K562 (cell line): ENCODE measurements around the gene CEP68. TPM values are rescaled to one million over a fixed set of nuclear protein-coding genes. Genes with fewer than 3 reads are reported as not detected.

Source experiments
- CBX8 ChIP-seq: fragments of 200-600 bp; sonication (generic); IDR thresholded peaks from 2 replicates; pipeline ENCODE4 v1.6.1; 2012; ENCODE audit warnings: borderline replicate concordance, mixed run types, low read depth, mild to moderate bottlenecking, moderate library complexity, mixed read lengths, low read length, control low read depth, inconsistent platforms; ENCODE audit not compliant: poor library complexity, severe bottlenecking; ENCODE audit errors: extremely low read depth
- FOXJ3 ChIP-seq: sonication (generic); formaldehyde crosslinking; IDR thresholded peaks from 2 replicates; pipeline ENCODE4 v1.4.0; 2020; ENCODE audit warnings: mild to moderate bottlenecking, missing genetic modification reagents
- GATAD2B ChIP-seq: fragments of 450-650 bp; IDR thresholded peaks from 2 replicates; pipeline ENCODE4 v1.6.1; 2017; ENCODE audit warnings: mild to moderate bottlenecking, borderline replicate concordance
- POLR3G ChIP-seq: IDR thresholded peaks from 2 replicates; pipeline ENCODE4 v1.6.1; 2011; ENCODE audit not compliant: insufficient read length, insufficient replicate concordance; ENCODE audit errors: extremely low read depth
- RBM14 ChIP-seq: fragments of 200-400 bp; formaldehyde crosslinking; IDR thresholded peaks from 2 replicates; pipeline ENCODE4 v1.6.1; 2018; ENCODE audit warnings: low read depth, mild to moderate bottlenecking, low read length, moderate library complexity, borderline replicate concordance; ENCODE audit not compliant: insufficient read depth
- ZNF586 ChIP-seq: fragments of 450-650 bp; formaldehyde crosslinking; conservative IDR thresholded peaks from 2 replicates; pipeline ENCODE4 v1.4.0; 2020; ENCODE audit warnings: mild to moderate bottlenecking, moderate library complexity
- polyA plus RNA-seq, 8 experiments: library from polyadenylated mRNA; depleted of rRNA in 4 of 8; stranded (reverse) in 5 of 8; unstranded in 3 of 8; fragments of >200 nt; fragmentation: Nextera tagmentation in 2 of 8; fragmentation: Illumina TruSeq in 1 of 8; extraction: Ambion mirVana in 2 of 8; extraction: Trizol in 1 of 8; gene quantifications; 2 replicates each; pipeline versions ENCODE4 v1.2.1 to v1.2.3, GENCODE V29; 2011 to 2014; ENCODE audit warnings: inconsistent platforms in 1 of 8, missing spikeins in 1 of 8
- total RNA-seq, 7 experiments: library from RNA; depleted of rRNA in 6 of 7; stranded (reverse); fragments of >200 nt in 6 of 7; fragmentation: Illumina TruSeq in 2 of 7; extraction: Trizol in 2 of 7; gene quantifications; 2 replicates each; pipeline versions ENCODE4 v1.2.1 to v1.2.3, GENCODE V29; 2011 to 2021; ENCODE audit warnings: low replicate concordance in 1 of 7
- TF ChIP-seq, protein P1 (sequence below): fragments of 450-650 bp; IDR thresholded peaks from 2 replicates; pipeline ENCODE4 v1.6.1; 2016; ENCODE audit warnings: low read depth
- TF ChIP-seq, protein P2 (sequence below): fragments of 200-600 bp; sonication (generic); IDR thresholded peaks from one replicate; pipeline ENCODE4 v1.6.1; 2012; ENCODE audit warnings: mild to moderate bottlenecking, low read depth, low read length, inconsistent platforms

The CEP68 gene
- total and polyA plus RNA-seq, 9 of the 15 experiments (the other 6 are each of a cell fraction or from before 2014, with no cell fraction given) = 1.4 to 8.5 (median 5.2) TPM

DNA sequence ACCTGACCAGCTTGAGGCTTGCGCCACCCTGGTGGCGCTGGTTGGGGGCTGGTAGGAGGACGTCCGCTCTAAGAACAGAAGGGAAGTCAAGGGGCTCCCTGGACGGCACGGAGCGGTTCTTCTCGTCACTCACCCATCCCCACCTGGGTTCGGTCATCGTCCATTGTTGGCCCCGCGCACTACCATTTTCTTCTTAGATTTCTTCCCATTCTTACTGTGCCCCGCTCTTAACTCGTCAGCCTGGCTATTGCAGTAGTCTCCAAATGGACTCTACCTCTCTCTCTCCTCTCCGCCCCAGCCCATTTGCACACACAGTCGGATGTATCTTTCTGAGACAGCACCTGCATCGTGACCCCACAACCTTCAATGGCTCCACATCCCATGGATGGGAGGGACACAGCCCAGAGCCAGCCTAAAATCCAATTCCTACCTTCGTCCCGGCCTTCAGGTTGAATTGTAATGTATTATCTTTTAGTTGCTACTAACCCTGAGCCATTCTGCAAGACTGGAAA lies 74.5 kb downstream of the CEP68 start (continued):
- TF ChIP-seq FOXJ3 (CRISPR knock-in tag) (no peak), CBX8 (no peak), POLR3G (no peak), GATAD2B (no peak), RBM14 (no peak), ZNF586 (no peak)
- TF ChIP-seq, protein P1, sequence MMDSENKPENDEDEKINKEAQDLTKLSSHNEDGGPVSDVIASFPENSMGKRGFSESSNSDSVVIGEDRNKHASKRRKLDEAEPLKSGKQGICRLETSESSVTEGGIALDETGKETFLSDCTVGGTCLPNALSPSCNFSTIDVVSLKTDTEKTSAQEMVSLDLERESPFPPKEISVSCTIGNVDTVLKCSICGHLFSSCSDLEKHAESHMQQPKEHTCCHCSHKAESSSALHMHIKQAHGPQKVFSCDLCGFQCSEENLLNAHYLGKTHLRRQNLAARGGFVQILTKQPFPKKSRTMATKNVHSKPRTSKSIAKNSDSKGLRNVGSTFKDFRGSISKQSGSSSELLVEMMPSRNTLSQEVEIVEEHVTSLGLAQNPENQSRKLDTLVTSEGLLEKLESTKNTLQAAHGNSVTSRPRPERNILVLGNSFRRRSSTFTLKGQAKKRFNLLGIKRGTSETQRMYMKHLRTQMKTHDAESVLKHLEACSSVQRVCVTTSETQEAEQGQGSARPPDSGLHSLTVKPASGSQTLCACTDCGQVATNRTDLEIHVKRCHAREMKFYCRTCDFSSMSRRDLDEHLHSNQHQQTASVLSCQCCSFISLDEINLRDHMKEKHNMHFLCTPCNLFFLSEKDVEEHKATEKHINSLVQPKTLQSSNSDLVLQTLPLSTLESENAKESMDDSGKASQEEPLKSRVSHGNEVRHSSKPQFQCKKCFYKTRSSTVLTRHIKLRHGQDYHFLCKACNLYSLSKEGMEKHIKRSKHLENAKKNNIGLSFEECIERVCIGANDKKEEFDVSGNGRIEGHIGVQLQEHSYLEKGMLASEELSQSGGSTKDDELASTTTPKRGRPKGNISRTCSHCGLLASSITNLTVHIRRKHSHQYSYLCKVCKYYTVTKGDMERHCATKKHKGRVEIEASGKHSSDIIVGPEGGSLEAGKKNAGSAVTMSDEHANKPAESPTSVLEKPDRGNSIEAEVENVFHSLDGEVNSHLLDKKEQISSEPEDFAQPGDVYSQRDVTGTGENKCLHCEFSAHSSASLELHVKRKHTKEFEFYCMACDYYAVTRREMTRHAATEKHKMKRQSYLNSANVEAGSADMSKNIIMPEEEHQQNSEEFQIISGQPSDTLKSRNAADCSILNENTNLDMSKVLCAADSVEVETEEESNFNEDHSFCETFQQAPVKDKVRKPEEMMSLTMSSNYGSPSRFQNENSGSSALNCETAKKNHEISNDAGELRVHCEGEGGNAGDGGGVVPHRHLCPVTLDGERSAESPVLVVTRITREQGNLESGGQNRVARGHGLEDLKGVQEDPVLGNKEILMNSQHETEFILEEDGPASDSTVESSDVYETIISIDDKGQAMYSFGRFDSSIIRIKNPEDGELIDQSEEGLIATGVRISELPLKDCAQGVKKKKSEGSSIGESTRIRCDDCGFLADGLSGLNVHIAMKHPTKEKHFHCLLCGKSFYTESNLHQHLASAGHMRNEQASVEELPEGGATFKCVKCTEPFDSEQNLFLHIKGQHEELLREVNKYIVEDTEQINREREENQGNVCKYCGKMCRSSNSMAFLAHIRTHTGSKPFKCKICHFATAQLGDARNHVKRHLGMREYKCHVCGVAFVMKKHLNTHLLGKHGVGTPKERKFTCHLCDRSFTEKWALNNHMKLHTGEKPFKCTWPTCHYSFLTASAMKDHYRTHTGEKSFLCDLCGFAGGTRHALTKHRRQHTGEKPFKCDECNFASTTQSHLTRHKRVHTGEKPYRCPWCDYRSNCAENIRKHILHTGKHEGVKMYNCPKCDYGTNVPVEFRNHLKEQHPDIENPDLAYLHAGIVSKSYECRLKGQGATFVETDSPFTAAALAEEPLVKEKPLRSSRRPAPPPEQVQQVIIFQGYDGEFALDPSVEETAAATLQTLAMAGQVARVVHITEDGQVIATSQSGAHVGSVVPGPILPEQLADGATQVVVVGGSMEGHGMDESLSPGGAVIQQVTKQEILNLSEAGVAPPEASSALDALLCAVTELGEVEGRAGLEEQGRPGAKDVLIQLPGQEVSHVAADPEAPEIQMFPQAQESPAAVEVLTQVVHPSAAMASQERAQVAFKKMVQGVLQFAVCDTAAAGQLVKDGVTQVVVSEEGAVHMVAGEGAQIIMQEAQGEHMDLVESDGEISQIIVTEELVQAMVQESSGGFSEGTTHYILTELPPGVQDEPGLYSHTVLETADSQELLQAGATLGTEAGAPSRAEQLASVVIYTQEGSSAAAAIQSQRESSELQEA = no peak
- TF ChIP-seq, protein P2, sequence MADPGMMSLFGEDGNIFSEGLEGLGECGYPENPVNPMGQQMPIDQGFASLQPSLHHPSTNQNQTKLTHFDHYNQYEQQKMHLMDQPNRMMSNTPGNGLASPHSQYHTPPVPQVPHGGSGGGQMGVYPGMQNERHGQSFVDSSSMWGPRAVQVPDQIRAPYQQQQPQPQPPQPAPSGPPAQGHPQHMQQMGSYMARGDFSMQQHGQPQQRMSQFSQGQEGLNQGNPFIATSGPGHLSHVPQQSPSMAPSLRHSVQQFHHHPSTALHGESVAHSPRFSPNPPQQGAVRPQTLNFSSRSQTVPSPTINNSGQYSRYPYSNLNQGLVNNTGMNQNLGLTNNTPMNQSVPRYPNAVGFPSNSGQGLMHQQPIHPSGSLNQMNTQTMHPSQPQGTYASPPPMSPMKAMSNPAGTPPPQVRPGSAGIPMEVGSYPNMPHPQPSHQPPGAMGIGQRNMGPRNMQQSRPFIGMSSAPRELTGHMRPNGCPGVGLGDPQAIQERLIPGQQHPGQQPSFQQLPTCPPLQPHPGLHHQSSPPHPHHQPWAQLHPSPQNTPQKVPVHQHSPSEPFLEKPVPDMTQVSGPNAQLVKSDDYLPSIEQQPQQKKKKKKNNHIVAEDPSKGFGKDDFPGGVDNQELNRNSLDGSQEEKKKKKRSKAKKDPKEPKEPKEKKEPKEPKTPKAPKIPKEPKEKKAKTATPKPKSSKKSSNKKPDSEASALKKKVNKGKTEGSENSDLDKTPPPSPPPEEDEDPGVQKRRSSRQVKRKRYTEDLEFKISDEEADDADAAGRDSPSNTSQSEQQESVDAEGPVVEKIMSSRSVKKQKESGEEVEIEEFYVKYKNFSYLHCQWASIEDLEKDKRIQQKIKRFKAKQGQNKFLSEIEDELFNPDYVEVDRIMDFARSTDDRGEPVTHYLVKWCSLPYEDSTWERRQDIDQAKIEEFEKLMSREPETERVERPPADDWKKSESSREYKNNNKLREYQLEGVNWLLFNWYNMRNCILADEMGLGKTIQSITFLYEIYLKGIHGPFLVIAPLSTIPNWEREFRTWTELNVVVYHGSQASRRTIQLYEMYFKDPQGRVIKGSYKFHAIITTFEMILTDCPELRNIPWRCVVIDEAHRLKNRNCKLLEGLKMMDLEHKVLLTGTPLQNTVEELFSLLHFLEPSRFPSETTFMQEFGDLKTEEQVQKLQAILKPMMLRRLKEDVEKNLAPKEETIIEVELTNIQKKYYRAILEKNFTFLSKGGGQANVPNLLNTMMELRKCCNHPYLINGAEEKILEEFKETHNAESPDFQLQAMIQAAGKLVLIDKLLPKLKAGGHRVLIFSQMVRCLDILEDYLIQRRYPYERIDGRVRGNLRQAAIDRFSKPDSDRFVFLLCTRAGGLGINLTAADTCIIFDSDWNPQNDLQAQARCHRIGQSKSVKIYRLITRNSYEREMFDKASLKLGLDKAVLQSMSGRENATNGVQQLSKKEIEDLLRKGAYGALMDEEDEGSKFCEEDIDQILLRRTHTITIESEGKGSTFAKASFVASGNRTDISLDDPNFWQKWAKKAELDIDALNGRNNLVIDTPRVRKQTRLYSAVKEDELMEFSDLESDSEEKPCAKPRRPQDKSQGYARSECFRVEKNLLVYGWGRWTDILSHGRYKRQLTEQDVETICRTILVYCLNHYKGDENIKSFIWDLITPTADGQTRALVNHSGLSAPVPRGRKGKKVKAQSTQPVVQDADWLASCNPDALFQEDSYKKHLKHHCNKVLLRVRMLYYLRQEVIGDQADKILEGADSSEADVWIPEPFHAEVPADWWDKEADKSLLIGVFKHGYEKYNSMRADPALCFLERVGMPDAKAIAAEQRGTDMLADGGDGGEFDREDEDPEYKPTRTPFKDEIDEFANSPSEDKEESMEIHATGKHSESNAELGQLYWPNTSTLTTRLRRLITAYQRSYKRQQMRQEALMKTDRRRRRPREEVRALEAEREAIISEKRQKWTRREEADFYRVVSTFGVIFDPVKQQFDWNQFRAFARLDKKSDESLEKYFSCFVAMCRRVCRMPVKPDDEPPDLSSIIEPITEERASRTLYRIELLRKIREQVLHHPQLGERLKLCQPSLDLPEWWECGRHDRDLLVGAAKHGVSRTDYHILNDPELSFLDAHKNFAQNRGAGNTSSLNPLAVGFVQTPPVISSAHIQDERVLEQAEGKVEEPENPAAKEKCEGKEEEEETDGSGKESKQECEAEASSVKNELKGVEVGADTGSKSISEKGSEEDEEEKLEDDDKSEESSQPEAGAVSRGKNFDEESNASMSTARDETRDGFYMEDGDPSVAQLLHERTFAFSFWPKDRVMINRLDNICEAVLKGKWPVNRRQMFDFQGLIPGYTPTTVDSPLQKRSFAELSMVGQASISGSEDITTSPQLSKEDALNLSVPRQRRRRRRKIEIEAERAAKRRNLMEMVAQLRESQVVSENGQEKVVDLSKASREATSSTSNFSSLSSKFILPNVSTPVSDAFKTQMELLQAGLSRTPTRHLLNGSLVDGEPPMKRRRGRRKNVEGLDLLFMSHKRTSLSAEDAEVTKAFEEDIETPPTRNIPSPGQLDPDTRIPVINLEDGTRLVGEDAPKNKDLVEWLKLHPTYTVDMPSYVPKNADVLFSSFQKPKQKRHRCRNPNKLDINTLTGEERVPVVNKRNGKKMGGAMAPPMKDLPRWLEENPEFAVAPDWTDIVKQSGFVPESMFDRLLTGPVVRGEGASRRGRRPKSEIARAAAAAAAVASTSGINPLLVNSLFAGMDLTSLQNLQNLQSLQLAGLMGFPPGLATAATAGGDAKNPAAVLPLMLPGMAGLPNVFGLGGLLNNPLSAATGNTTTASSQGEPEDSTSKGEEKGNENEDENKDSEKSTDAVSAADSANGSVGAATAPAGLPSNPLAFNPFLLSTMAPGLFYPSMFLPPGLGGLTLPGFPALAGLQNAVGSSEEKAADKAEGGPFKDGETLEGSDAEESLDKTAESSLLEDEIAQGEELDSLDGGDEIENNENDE = no peak
